GM12878 (cell line): ENCODE data around the gene SORL1.

Experiments used
- CHD2 ChIP-seq: IDR thresholded peaks from 2 replicates; pipeline ENCODE4 v1.6.1; 2011; ENCODE audit warnings: low read depth, low read length, improper control_type of control experiment, borderline replicate concordance
- CHD4 ChIP-seq: fragments of 200-600 bp; sonication (generic); IDR thresholded peaks from 2 replicates; pipeline ENCODE4 v1.6.1; 2016; ENCODE audit warnings: mild to moderate bottlenecking
- IKZF1 ChIP-seq: fragments of 450-650 bp; conservative IDR thresholded peaks from 2 replicates; pipeline ENCODE4 v1.6.1; 2017; ENCODE audit warnings: antibody characterized with exemption, mild to moderate bottlenecking
- JUND ChIP-seq: IDR thresholded peaks from 2 replicates; pipeline ENCODE4 v1.6.1; 2012; ENCODE audit warnings: low read depth, mild to moderate bottlenecking, low read length, improper control_type of control experiment, moderate library complexity
- POLR2AphosphoS5 ChIP-seq: IDR thresholded peaks from 2 replicates; pipeline ENCODE4 v1.6.1; 2011; ENCODE audit warnings: mild to moderate bottlenecking, low read length, inconsistent platforms
- SUPT20H ChIP-seq: IDR thresholded peaks from 2 replicates; pipeline ENCODE4 v1.6.1; 2011; ENCODE audit warnings: low read depth, mild to moderate bottlenecking, low read length, moderate library complexity, borderline replicate concordance; ENCODE audit not compliant: control insufficient read depth
- SUZ12 ChIP-seq: fragments of 200-600 bp; sonication (generic); IDR thresholded peaks from one replicate; pipeline ENCODE4 v1.6.1; 2018; ENCODE audit warnings: antibody characterized with exemption, mild to moderate bottlenecking; ENCODE audit not compliant: unreplicated experiment
- TAF1 ChIP-seq: IDR thresholded peaks from 2 replicates; pipeline ENCODE4 v1.6.1; 2011; ENCODE audit warnings: mild to moderate bottlenecking, low read depth, low read length, borderline replicate concordance
- TCF12 ChIP-seq: IDR thresholded peaks from 2 replicates; pipeline ENCODE4 v1.6.1; 2011; ENCODE audit warnings: low read depth, mild to moderate bottlenecking, low read length
- ZBED1 ChIP-seq: IDR thresholded peaks from 2 replicates; pipeline ENCODE4 v1.6.1; 2016; ENCODE audit warnings: borderline replicate concordance
- TF ChIP-seq, protein P1 (sequence below), 3 experiments: IDR thresholded peaks in 2 of 3; conservative IDR thresholded peaks in 1 of 3; 2 replicates each; pipeline ENCODE4 v1.5.1; 2011; ENCODE audit warnings: low read depth in 3 of 3, low read length in 3 of 3, mild to moderate bottlenecking in 3 of 3, control low read depth in 2 of 3, moderate library complexity in 2 of 3, inconsistent platforms in 1 of 3, mixed read lengths in 1 of 3; ENCODE audit not compliant: control insufficient read depth in 2 of 3, insufficient read depth in 1 of 3; ENCODE audit errors: extremely low read depth in 1 of 3
- TF ChIP-seq, protein P2 (sequence below): IDR thresholded peaks from 2 replicates; pipeline ENCODE4 v1.6.1; 2011; ENCODE audit warnings: low read depth, low read length, improper control_type of control experiment, borderline replicate concordance
- TF ChIP-seq, protein P3 (sequence below): IDR thresholded peaks from 2 replicates; pipeline ENCODE4 v1.6.1; 2012; ENCODE audit warnings: low read depth, low read length, improper control_type of control experiment

DNA sequence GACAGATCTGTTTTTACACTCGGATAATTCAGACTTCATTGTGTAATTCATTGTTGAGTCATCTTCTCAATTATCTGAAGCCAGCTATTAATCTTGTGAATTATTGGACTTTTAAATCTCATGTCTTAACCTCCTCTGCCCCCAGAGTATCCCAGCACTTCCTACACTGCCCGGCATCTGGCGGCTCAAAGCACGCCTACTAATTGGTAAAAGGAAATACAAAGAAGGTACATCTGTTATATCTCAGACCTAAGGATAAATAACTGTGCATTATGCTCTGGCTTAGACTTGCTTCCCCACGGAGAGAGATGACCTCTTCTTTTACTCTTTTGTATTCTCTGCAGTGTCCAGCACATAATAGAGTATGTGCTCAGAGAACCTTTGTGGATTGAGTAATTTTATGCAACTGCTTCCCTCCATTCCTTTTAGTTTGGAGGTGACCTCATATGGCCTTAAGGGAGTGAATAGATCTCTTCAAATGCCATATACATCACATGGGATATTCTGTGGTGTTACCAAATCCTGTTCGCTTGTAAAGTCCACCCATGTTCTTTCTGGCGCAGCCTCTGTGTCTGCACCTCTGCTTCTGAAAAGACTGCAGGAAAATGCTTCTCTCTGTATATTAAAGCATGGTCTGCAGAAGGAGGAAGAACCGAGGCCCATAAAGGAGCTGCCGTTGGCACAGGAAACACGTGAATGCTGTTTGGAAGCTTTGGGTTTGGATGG is 126.3 kb downstream of the SORL1 start:
- TF ChIP-seq, protein P1, sequence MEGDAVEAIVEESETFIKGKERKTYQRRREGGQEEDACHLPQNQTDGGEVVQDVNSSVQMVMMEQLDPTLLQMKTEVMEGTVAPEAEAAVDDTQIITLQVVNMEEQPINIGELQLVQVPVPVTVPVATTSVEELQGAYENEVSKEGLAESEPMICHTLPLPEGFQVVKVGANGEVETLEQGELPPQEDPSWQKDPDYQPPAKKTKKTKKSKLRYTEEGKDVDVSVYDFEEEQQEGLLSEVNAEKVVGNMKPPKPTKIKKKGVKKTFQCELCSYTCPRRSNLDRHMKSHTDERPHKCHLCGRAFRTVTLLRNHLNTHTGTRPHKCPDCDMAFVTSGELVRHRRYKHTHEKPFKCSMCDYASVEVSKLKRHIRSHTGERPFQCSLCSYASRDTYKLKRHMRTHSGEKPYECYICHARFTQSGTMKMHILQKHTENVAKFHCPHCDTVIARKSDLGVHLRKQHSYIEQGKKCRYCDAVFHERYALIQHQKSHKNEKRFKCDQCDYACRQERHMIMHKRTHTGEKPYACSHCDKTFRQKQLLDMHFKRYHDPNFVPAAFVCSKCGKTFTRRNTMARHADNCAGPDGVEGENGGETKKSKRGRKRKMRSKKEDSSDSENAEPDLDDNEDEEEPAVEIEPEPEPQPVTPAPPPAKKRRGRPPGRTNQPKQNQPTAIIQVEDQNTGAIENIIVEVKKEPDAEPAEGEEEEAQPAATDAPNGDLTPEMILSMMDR (IDR thresholded peaks at IDR 0.05 in 2 of 3, conservative IDR thresholded peaks at IDR 0.05 in 1 of 3; ENCODE audit: control insufficient read depth in 2 of 3, extremely low read depth in 1 of 3, insufficient read depth in 1 of 3, low read depth in 3 of 3, low read length in 3 of 3): no peak
- TF ChIP-seq TAF1 (no peak), CHD2 (no peak), TCF12 (no peak), ZBED1 (no peak), IKZF1 (no peak), JUND (no peak), SUPT20H (no peak), POLR2AphosphoS5 (no peak), CHD4 (no peak), SUZ12 (no peak)
- TF ChIP-seq, protein P2, sequence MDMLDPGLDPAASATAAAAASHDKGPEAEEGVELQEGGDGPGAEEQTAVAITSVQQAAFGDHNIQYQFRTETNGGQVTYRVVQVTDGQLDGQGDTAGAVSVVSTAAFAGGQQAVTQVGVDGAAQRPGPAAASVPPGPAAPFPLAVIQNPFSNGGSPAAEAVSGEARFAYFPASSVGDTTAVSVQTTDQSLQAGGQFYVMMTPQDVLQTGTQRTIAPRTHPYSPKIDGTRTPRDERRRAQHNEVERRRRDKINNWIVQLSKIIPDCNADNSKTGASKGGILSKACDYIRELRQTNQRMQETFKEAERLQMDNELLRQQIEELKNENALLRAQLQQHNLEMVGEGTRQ: no peak
- TF ChIP-seq, protein P3, sequence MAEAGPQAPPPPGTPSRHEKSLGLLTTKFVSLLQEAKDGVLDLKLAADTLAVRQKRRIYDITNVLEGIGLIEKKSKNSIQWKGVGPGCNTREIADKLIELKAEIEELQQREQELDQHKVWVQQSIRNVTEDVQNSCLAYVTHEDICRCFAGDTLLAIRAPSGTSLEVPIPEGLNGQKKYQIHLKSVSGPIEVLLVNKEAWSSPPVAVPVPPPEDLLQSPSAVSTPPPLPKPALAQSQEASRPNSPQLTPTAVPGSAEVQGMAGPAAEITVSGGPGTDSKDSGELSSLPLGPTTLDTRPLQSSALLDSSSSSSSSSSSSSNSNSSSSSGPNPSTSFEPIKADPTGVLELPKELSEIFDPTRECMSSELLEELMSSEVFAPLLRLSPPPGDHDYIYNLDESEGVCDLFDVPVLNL: no peak
